KOPT-K1 (cell line): Measurements from ENCODE around the gene SLC16A6.
"Not testable (repeated sequence)": the region's sequence is repeated elsewhere in the genome, so short reads cannot be mapped to it uniquely, and the experiment has no call there.

Experiments
- H3K27ac ChIP-seq: fragments of 200-600 bp; sonication (generic); 2 replicates; pipeline ENCODE4 v1.5.1; 2016; ENCODE audit warnings: antibody characterized with exemption, mild to moderate bottlenecking, low read depth, low read length; ENCODE audit not compliant: poor library complexity, severe bottlenecking
- H3K36me3 ChIP-seq: fragments of 200-600 bp; sonication (generic); 2 replicates; pipeline ENCODE4 v1.5.1; 2017; ENCODE audit warnings: antibody characterized with exemption, mild to moderate bottlenecking, low read length, moderate library complexity; ENCODE audit not compliant: insufficient read depth
- H3K9me3 ChIP-seq: fragments of 200-600 bp; sonication (generic); 2 replicates; pipeline ENCODE4 v1.5.1; 2017; ENCODE audit warnings: antibody characterized with exemption, low read length, mild to moderate bottlenecking; ENCODE audit not compliant: insufficient read depth, poor library complexity, severe bottlenecking

SLC16A6 gene

DNA sequence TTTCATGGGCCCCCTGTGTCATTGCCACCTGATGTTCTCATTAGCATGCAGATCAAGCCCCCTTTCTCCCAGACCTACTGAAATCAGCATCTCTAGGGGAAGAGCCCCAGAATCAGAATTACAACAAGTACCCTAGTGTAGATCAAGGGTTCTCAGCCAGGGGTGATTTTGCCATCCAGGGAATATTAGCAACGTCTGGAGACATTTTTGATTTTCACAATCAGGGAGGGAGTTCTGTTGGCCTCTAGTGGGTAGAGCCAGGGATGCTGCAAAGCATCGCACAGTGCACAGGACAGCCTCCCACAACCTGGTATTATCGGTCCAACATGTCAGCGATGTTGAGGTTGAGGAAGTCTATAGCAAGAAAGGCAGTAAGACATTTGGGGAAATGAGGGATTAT is 35.8 kb downstream of the SLC16A6 start:
- Histone ChIP-seq H3K36me3 (peaks cover 36% of the 10 kb centered on the region), H3K9me3 (no peaks in the 10 kb centered on the region), H3K27ac (peak overlapping the region; percentile 74)

GRCh38 chr17:68253426-68253825 is 37.5 kb downstream of the SLC16A6 start:
- H3K9me3 ChIP-seq = not testable (repeated sequence)
- H3K27ac ChIP-seq = peak overlapping the region; percentile 72

DNA sequence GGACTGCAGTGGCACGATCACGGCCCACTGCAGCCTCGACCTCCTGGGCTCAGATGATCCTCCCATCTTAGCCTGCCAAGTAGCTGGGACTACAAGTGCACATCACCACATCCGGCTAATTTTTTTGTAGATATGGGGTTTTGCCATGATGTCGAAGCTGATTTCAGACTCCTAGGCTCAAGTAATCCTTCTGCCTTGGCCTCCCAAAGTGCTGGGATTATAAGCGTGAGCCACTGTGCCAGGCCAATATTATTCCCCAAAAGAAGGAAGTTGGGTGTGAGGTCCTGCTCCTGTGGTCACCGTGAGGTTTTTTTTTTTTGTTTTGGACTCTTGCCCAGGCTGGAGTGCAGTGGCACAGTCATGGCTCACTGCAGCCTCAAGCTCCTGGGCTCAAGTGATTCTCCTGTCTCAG is 41.6 kb downstream of the SLC16A6 start:
- Histone ChIP-seq H3K36me3 (peaks cover 17% of the 10 kb centered on the region), H3K9me3 (no peaks in the 10 kb centered on the region), H3K27ac (peak overlapping the region; percentile 18)

More at GRCh38 chr17:68253426-68253825, 37.5 kb downstream of the SLC16A6 start:
- peaks cover 41% of the 10 kb centered on the region for H3K36me3 ChIP-seq

GRCh38 chr17:68248891-68249290 is 42.0 kb downstream of the SLC16A6 start:
- H3K9me3 ChIP-seq = no peaks in the 10 kb centered on the region
- peak overlapping the region; percentile 89 for H3K27ac ChIP-seq
- H3K36me3 ChIP-seq = peaks cover 16% of the 10 kb centered on the region

DNA sequence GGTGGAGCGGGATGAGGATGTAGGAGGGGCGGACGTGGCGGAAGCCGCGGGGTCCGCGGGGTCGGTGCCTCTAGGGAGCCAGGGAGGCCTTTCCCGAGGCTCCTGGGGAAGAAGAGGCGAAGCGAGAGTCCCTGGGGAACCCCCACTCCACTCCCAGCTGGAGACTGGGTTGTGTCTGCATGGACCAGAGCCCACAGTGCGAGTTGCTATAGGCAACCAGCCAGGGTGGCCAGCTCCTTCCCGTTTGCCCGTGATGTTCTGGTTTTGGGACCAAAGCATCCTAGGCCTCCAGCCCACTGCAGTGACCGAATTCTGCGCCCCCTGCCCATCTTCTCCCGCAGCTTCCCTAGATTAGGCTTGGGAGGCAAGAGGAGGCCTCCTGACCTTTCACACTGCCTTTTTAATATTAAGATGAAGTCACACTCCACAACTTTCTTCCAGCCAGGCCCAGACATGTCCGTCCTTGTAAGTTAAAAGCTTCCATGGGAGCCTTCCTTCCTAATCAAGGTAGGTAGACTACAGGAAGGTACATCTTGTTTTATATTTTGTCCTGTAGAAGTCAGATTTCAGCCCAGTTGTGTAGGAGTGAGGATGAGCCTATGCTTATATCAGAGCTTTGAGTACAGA is 42.6 kb downstream of the SLC16A6 start:
- Histone ChIP-seq H3K27ac (peak overlapping the region; percentile 89), H3K9me3 (no peaks in the 10 kb centered on the region), H3K36me3 (peaks cover 16% of the 10 kb centered on the region)

DNA sequence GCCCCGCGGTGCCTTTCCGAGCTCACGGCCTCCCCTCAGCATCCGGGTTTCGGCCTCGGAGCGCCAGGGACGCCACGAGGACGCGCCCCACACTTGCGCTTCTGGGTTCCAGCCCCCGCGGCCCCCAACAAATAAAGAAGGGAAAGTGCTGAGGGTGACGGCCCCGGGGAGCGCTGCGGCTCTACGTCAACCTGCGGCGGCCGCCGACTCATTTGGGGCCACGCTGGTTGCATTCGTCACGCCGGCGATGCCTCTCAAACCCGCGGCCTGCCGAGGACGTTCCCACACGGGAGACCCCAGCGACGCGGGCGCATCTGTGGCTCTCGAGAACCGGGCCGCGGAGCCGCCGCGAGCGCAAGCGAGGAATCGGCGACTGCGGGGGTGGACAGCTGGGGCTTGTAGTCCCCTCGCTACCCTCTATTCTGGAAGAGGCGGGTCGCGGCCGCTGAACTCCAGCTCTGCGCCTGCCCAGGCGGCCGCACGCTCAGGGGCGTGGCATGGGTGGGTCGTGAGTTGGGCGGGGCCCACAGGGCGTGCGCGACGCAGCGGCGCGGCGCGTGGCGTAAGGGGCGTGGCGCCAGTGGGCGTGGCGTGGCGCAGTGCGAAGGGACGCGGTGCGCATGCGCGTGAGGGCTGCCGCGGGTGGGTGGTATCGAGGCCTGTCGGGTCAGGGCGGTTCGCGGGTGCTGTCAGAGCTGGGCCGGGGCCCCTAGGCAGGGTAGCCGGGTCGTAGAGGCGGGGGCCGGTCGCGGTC is 43.3 kb downstream of the SLC16A6 start, which contains the start of gene AMZ2:
Gene AMZ2 (plus strand): TSS at position 599 of the 754 bp plus-strand sequence. CDS start 2,145 bp downstream, outside the sequence.
- no peaks in the 10 kb centered on the region for H3K9me3 ChIP-seq
- peak within 1 kb of the TSS; percentile 89 for H3K27ac ChIP-seq
- peaks cover 16% of the 10 kb centered on the region for H3K36me3 ChIP-seq

- Histone ChIP-seq H3K9me3 (no peaks in the 10 kb centered on the region), H3K27ac (peak overlapping the region; percentile 89), H3K36me3 (peaks cover 10% of the 10 kb centered on the region)
These were observed 44.5 kb downstream of the SLC16A6 start for GRCh38 chr17:68246271-68247028.

GRCh38 chr17:68239632-68240366 is 51.1 kb downstream of the SLC16A6 start:
- no peaks in the 10 kb centered on the region for H3K9me3 ChIP-seq
- peak overlapping the region; percentile 83 for H3K27ac ChIP-seq
- no peaks in the 10 kb centered on the region for H3K36me3 ChIP-seq

- no peaks in the 10 kb centered on the region for H3K9me3 ChIP-seq
- H3K36me3 ChIP-seq = no peaks in the 10 kb centered on the region
- peak overlapping the region; percentile 83 for H3K27ac ChIP-seq
These were observed 52.1 kb downstream of the SLC16A6 start for GRCh38 chr17:68238871-68239253.

DNA sequence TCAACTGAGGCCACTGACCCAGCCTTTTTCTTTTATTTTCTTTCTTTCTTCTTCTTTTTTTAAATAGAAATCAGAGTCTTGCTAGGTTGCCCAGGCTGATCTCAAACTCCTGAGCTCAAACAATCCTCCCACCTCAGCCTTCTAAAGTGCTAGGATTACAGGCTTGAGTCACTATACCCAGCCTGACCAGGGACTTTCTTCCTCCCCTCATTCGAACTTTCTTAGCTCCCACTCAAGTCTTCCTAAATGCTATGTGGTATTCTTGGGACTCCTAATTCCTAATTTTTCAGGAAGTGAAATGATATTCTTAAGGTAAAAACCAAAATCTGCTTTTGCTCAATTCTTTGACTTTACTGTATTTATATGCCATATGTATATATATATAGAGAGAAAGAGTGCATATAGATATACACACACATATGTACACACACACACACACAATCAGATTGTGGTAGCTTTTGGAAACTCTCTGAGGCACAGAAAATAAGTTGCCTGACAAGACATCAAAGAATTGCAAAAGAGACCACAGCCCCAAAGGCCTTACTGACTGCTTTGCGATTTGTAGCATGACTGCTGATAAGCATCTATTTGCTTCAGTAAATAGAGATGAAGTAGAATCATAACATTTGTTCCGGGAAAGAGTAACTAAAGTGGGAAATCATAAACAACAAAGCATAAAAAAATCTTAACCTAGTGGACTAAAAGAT is 52.6 kb downstream of the SLC16A6 start:
- no peaks in the 10 kb centered on the region for H3K9me3 ChIP-seq
- H3K27ac ChIP-seq = peak overlapping the region; percentile 83
- no peaks in the 10 kb centered on the region for H3K36me3 ChIP-seq

GRCh38 chr17:68237369-68238163 is 53.4 kb downstream of the SLC16A6 start:
- H3K36me3 ChIP-seq, H3K9me3 ChIP-seq: not testable (repeated sequence)
- H3K27ac ChIP-seq = peak overlapping the region; percentile 83

DNA sequence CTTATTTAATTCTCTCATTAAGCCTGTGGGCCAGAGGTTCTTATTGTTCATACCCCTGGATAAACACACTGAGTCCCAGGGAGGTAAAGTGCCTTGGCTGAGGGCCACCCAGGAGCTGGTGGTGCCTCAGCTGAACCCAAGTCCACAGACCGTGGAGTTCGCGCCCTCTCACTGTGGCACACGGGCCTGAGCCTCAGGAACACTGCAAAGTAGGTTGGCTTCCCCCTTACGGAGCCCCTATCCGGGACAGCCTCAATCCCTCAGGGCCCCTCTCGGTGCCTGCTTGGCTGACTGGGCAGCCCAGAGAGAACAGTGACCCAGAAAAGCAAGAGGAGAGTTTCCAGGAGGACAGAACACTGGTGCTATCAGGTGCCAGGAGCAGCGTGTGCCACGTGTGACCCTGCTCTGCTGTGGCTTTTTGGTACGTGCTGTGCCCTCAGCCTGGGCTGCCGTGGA is 55.6 kb downstream of the SLC16A6 start:
- not testable (repeated sequence) for H3K27ac ChIP-seq, H3K9me3 ChIP-seq, H3K36me3 ChIP-seq

- H3K9me3 ChIP-seq, H3K27ac ChIP-seq, H3K36me3 ChIP-seq: not testable (repeated sequence)
These were observed 56.1 kb downstream of the SLC16A6 start for GRCh38 chr17:68234726-68235335.
